HepG2 (cell line): ENCODE results near the gene MYH10. TPM values are rescaled to one million over a fixed set of nuclear protein-coding genes. Genes with fewer than 3 reads are reported as not detected.

Experiments
- CREB1 ChIP-seq, 2 experiments: fragments of 450-650 bp in 1 of 2; IDR thresholded peaks; 2 replicates each; pipeline ENCODE4 v1.6.1; 2016 to 2017; ENCODE audit warnings: control low read depth in 1 of 2, mild to moderate bottlenecking in 1 of 2, missing compliant biosample characterization in 1 of 2, missing genetic modification characterization in 1 of 2
- RFX3 ChIP-seq: IDR thresholded peaks from 2 replicates; pipeline ENCODE4 v1.6.1; 2016; ENCODE audit warnings: missing biosample characterization, missing genetic modification reagents
- SALL1 ChIP-seq: sonication (generic); formaldehyde crosslinking; IDR thresholded peaks from 2 replicates; pipeline ENCODE4 v1.8.0; 2022; ENCODE audit warnings: mild to moderate bottlenecking, missing genetic modification reagents
- ZNF24 ChIP-seq: fragments of 450-650 bp; IDR thresholded peaks from 2 replicates; pipeline ENCODE4 v1.6.1; 2017; ENCODE audit warnings: antibody characterized with exemption, mild to moderate bottlenecking
- ZNF251 ChIP-seq: sonication (generic); formaldehyde crosslinking; IDR thresholded peaks from 2 replicates; pipeline ENCODE4 v1.9.0; 2021; ENCODE audit warnings: mild to moderate bottlenecking, missing genetic modification reagents
- ZNF350 ChIP-seq: sonication (generic); formaldehyde crosslinking; IDR thresholded peaks from 2 replicates; pipeline ENCODE4 v1.4.0; 2020; ENCODE audit warnings: mild to moderate bottlenecking, low read depth, missing genetic modification reagents, borderline replicate concordance
- ZNF709 ChIP-seq: sonication (generic); formaldehyde crosslinking; IDR thresholded peaks from 2 replicates; pipeline ENCODE4 v1.5.0; 2020; ENCODE audit warnings: mild to moderate bottlenecking, missing genetic modification reagents
- ZNF713 ChIP-seq: sonication (generic); formaldehyde crosslinking; IDR thresholded peaks from 2 replicates; pipeline ENCODE4 v1.4.0; 2020; ENCODE audit warnings: mild to moderate bottlenecking, missing genetic modification reagents
- ZNF784 ChIP-seq: sonication (generic); formaldehyde crosslinking; IDR thresholded peaks from 2 replicates; pipeline ENCODE4 v1.5.1; 2020; ENCODE audit warnings: missing genetic modification reagents, mild to moderate bottlenecking, borderline replicate concordance
- ZNF891 ChIP-seq: sonication (generic); formaldehyde crosslinking; IDR thresholded peaks from 2 replicates; pipeline ENCODE4 v1.5.0; 2020; ENCODE audit warnings: mild to moderate bottlenecking, missing genetic modification reagents
- ZSCAN25 ChIP-seq: sonication (generic); formaldehyde crosslinking; IDR thresholded peaks from 2 replicates; pipeline ENCODE4 v1.8.0; 2022; ENCODE audit warnings: mild to moderate bottlenecking, missing genetic modification reagents
- polyA plus RNA-seq, 8 experiments: library from polyadenylated mRNA; depleted of rRNA in 3 of 8; stranded (reverse) in 7 of 8; unstranded in 1 of 8; fragments of >200 nt; fragmentation: Illumina TruSeq in 4 of 8; extraction: Trizol in 4 of 8; gene quantifications; 2 replicates each; pipeline versions ENCODE4 v1.2.1 to v1.2.3, GENCODE V29; 2011 to 2016; ENCODE audit warnings: low read depth in 4 of 8, missing spikeins in 1 of 8, mixed read lengths in 1 of 8; ENCODE audit not compliant: insufficient read depth in 1 of 8
- total RNA-seq, 5 experiments: library from RNA; depleted of rRNA; stranded (reverse); fragments of >200 nt; fragmentation: Illumina TruSeq; extraction: Trizol; gene quantifications; 2 replicates each; pipeline ENCODE4 v1.2.3, GENCODE V29; 2016; ENCODE audit warnings: low read depth in 1 of 5
- TF ChIP-seq, protein P1 (sequence below): sonication (generic); formaldehyde crosslinking; IDR thresholded peaks from 2 replicates; pipeline ENCODE4 v1.9.0; 2021; ENCODE audit warnings: missing genetic modification reagents, mild to moderate bottlenecking, borderline replicate concordance
- TF ChIP-seq, protein P2 (sequence below): sonication (generic); formaldehyde crosslinking; IDR thresholded peaks from 2 replicates; pipeline ENCODE4 v1.4.0; 2020; ENCODE audit warnings: mild to moderate bottlenecking, missing genetic modification reagents
- TF ChIP-seq, protein P3 (sequence below): sonication (generic); formaldehyde crosslinking; IDR thresholded peaks from 2 replicates; pipeline ENCODE4 v1.5.1; 2020; ENCODE audit warnings: mild to moderate bottlenecking, missing genetic modification reagents, borderline replicate concordance

The MYH10 gene
- total and polyA plus RNA-seq, 2 of the 13 experiments (the other 11 are each of a cell fraction or from before 2014, with no cell fraction given) = 43.4 to 68.6 TPM

- TF ChIP-seq, protein P1, sequence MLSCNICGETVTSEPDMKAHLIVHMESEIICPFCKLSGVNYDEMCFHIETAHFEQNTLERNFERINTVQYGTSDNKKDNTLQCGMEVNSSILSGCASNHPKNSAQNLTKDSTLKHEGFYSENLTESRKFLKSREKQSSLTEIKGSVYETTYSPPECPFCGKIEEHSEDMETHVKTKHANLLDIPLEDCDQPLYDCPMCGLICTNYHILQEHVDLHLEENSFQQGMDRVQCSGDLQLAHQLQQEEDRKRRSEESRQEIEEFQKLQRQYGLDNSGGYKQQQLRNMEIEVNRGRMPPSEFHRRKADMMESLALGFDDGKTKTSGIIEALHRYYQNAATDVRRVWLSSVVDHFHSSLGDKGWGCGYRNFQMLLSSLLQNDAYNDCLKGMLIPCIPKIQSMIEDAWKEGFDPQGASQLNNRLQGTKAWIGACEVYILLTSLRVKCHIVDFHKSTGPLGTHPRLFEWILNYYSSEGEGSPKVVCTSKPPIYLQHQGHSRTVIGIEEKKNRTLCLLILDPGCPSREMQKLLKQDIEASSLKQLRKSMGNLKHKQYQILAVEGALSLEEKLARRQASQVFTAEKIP (CRISPR knock-in tag) = no peak
- TF ChIP-seq SALL1 (CRISPR knock-in tag) = peak; percentile 59; the same call in 1 of the 2 replicates
- peak; percentile 92; the same call in 1 of the 2 replicates for TF ChIP-seq ZNF713
- TF ChIP-seq, protein P2, sequence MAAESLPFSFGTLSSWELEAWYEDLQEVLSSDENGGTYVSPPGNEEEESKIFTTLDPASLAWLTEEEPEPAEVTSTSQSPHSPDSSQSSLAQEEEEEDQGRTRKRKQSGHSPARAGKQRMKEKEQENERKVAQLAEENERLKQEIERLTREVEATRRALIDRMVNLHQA (CRISPR knock-in tag) = no peak
- TF ChIP-seq, protein P3, sequence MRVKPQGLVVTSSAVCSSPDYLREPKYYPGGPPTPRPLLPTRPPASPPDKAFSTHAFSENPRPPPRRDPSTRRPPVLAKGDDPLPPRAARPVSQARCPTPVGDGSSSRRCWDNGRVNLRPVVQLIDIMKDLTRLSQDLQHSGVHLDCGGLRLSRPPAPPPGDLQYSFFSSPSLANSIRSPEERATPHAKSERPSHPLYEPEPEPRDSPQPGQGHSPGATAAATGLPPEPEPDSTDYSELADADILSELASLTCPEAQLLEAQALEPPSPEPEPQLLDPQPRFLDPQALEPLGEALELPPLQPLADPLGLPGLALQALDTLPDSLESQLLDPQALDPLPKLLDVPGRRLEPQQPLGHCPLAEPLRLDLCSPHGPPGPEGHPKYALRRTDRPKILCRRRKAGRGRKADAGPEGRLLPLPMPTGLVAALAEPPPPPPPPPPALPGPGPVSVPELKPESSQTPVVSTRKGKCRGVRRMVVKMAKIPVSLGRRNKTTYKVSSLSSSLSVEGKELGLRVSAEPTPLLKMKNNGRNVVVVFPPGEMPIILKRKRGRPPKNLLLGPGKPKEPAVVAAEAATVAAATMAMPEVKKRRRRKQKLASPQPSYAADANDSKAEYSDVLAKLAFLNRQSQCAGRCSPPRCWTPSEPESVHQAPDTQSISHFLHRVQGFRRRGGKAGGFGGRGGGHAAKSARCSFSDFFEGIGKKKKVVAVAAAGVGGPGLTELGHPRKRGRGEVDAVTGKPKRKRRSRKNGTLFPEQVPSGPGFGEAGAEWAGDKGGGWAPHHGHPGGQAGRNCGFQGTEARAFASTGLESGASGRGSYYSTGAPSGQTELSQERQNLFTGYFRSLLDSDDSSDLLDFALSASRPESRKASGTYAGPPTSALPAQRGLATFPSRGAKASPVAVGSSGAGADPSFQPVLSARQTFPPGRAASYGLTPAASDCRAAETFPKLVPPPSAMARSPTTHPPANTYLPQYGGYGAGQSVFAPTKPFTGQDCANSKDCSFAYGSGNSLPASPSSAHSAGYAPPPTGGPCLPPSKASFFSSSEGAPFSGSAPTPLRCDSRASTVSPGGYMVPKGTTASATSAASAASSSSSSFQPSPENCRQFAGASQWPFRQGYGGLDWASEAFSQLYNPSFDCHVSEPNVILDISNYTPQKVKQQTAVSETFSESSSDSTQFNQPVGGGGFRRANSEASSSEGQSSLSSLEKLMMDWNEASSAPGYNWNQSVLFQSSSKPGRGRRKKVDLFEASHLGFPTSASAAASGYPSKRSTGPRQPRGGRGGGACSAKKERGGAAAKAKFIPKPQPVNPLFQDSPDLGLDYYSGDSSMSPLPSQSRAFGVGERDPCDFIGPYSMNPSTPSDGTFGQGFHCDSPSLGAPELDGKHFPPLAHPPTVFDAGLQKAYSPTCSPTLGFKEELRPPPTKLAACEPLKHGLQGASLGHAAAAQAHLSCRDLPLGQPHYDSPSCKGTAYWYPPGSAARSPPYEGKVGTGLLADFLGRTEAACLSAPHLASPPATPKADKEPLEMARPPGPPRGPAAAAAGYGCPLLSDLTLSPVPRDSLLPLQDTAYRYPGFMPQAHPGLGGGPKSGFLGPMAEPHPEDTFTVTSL = no peak
- 0 out of 2 replicates have a peak, but pooled peaks have one; percentile 38 for TF ChIP-seq ZNF709 (CRISPR knock-in tag)
- no peak for TF ChIP-seq ZNF251 (CRISPR knock-in tag)
- TF ChIP-seq ZSCAN25 = peak; percentile 49; the same call in 1 of the 2 replicates
- TF ChIP-seq CREB1 (IDR thresholded peaks at IDR 0.05) = peak; percentile 92
- no peak; the same call in 1 of the 2 replicates for TF ChIP-seq CREB1 (CRISPR knock-in tag; IDR thresholded peaks at IDR 0.05)
- peak; percentile 65; the same call in 1 of the 2 replicates for TF ChIP-seq ZNF891 (CRISPR knock-in tag)
- no peak for TF ChIP-seq ZNF24
- no peak for TF ChIP-seq ZNF350 (CRISPR knock-in tag)
- peak; percentile 81; the same call in 1 of the 2 replicates for TF ChIP-seq ZNF784 (CRISPR knock-in tag)
- peak; percentile 59; the same call in 1 of the 2 replicates for TF ChIP-seq RFX3 (CRISPR knock-in tag)
Measured at GRCh38 chr17:8630802-8631553, 453 bp upstream of the MYH10 start (continued).
